Right lobe of liver (tissue), 4 donors: ENCODE data around the gene IL15RA.

Experiments used
- CTCF ChIP-seq, 4 donors: fragments of 200-600 bp in 3 of 4; fragments of 450-650 bp in 1 of 4; IDR thresholded peaks; one replicate each; pipeline versions ENCODE4 v1.5.1 to v1.8.0; 2016 to 2022; ENCODE audit warnings: antibody characterized with exemption in 4 of 4, mild to moderate bottlenecking in 2 of 4
- POLR2A ChIP-seq: fragments of 450-650 bp; IDR thresholded peaks from one replicate; pipeline ENCODE4 v1.6.1; 2017; ENCODE audit warnings: antibody characterized with exemption, mild to moderate bottlenecking
- donor health status: DM: no; HTN: no; CAD: no.
- donor health status: DM: no; HTN: no; CAD: no.
- donor health status: DM: no; HTN: yes; CAD: no.

GRCh38 chr10:5915451-5915850 is 61.9 kb downstream of the IL15RA start:
- TF ChIP-seq POLR2A, result no peak
- no peak for TF ChIP-seq CTCF (IDR thresholded peaks at IDR 0.05)
